Muscle of back (tissue), 11 donors: ENCODE measurements around the gene EEF2K. TPM values are rescaled to one million over a fixed set of nuclear protein-coding genes. Genes with fewer than 3 reads are reported as not detected.
"Not testable (repeated sequence)": the region's sequence is repeated elsewhere in the genome, so short reads cannot be mapped to it uniquely, and the experiment has no call there.

Experiments used
- DNase-seq, 3 donors: peaks; one replicate each; pipeline versions ENCODE4 v3.0.0 to v3.0.0-alpha.2; 2013
- polyA plus RNA-seq, 10 donors: library from polyadenylated mRNA; unstranded; fragments of 120-200 nt; gene quantifications; one replicate each; pipeline ENCODE4 v1.2.1, GENCODE V29; 2013; ENCODE audit not compliant: insufficient read length in 10 of 10

The EEF2K gene
- polyA plus RNA-seq, 10 donors = 28.9 to 60.6 (median 45.6) TPM

GRCh38 chr16:22188595-22189442 lies 17.3 kb upstream of the EEF2K start:
- DNase-seq = peak; percentile 74 to 88 (median 77)

DNA sequence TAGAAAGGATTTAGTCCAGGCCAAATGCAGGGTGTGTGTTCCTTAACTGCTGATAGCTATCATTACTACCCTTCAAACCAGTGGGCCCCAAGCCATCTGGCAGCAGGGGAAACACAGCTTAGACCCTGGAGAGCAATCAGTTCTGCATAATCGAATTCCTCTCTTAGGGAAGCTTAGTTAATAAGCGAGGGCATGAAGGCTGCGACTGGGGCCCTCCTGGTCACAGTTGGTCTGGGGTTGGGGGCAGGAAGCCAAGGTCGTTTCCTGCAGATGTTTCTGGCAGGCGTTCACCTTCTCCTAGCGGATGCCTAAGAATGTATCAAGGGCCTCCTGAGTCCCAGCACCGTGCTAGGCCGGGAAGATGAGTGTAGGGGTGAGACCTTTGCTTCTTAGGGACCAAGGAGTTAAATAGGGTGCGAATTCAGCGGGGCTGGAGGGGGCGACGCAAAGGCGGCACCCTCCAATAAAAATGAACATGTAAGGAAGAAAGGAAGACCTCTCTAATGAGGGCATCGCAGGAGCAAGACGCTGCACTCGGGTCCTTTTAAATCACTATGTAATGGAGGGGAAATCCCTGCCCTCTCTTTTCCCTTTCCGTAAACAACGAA lies 16.5 kb upstream of the EEF2K start:
- DNase-seq = peak in 2 of 3 donors; percentile 58 to 80

GRCh38 chr16:22190081-22190775 lies 15.8 kb upstream of the EEF2K start:
- DNase-seq = peak in 2 of 3 donors; percentile 99 to 100

- DNase-seq = peak; percentile 99 to 100 (median 100)
Observed at GRCh38 chr16:22190776-22191531, 15.1 kb upstream of the EEF2K start.

DNA sequence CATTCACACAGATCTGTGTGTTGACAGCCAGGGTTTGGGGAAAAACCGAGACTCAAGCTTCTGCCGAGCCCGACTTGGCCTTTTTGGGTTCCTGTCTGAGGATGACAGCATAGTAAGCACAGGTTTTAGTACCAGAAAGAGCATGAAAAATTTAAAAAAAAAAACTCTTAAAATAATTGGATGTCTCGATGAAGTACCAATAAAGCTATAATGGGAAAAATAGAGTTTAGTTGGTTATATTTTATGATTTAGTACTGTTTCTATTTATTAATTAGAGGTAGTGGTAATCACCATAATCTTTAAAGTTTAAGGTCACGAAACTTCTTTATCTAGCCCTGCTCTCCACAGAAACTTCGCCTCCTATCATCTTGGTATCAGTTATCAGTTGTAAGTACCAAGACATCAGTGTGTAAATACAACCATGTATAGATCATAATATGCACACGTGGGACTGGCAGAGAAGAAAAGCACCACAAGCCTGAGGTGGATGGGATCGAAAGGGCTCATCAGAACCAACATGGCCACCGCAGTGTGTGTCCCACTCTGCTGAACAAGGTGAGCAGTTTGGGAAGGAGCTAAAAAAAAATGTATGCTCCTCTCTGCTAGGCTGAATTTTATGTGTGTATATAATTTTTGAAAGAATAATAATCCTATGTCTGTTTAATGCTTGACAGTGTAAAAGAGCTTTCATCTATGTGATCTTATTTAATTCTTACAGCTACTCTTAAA lies 14.4 kb upstream of the EEF2K start:
- no peak for DNase-seq

GRCh38 chr16:22192261-22193062 lies 13.6 kb upstream of the EEF2K start:
- peak; percentile 84 to 93 (median 89) for DNase-seq

DNA sequence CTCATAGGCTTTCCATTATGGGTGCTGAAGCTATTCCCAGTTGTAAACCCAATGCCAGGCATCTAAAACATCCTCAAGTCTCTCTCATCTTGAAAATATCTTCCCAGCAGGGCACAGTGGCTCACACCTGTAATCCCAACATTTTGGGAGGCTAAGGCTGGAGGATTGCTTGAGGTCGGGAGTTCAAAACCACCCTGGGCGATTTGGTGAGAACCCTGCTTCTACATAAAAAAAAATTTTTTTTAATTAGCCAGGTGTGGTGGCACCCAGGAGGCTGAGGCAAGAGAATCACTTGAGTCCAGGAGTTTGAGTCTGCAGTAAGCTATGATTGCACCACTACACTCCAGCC lies 13.0 kb upstream of the EEF2K start:
- DNase-seq = no peak

GRCh38 chr16:22194707-22195444 lies 11.2 kb upstream of the EEF2K start:
- peak in 1 of 3 donors; percentile 27 for DNase-seq

DNA sequence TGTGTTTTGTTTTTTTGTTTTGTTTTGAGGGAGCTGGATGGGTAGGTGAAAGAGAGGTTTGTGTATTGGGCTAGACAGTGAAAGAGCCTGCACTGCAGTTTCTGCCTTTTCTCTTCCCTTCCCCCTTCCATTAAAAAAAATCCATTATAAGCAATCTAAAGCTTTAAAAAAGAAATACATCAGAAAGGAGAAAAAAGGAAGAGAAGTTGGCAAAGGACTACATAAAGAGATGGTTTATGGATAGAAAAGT lies 10.7 kb upstream of the EEF2K start:
- no peak for DNase-seq

GRCh38 chr16:22195695-22196558 lies 10.2 kb upstream of the EEF2K start:
- peak; percentile 92 to 97 (median 96) for DNase-seq

- DNase-seq = not testable (repeated sequence)
Observed at GRCh38 chr16:22196559-22197168, 9.4 kb upstream of the EEF2K start.

- no peak for DNase-seq
Observed at GRCh38 chr16:22198547-22199293, 7.4 kb upstream of the EEF2K start.

- no peak for DNase-seq
Observed at GRCh38 chr16:22202261-22202637, 3.8 kb upstream of the EEF2K start.

- no peak for DNase-seq
Observed at GRCh38 chr16:22203091-22203490, 3.0 kb upstream of the EEF2K start.

GRCh38 chr16:22204091-22204655 lies 1.9 kb upstream of the EEF2K start:
- no peak for DNase-seq

DNA sequence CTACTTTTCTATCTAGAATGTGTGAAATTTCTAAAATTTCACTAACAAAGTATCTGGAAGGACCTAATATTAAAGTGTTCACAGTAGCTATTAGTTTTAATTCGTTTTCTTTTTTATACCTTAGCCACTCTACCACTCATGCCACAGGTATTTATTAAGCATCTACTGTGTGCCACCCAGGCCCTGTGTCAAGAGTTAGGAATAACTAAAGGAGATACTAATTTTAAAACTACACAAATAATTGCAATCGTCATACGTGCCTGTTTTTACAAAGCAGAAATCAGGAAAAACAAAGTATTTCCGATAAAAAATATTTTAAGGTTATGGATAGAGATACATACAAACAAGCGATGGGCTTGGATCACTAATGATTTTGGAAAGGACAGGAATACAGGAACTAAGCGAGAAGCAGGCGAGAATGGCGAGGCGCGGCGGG lies 483 bp upstream of the EEF2K start:
- no peak for DNase-seq
